Erythroblast (primary cell): ENCODE measurements around the gene KRT73.
A peak's percentile ranks its signal among the peaks of the same experiment; 100 is the strongest.
"Not testable (repeated sequence)": the region's sequence is repeated elsewhere in the genome, so short reads cannot be mapped to it uniquely, and the experiment has no call there.

ENCODE experiments used
- DNase-seq, 2 experiments: peaks; one replicate each; lab custom pipeline; 2025; lab: John Stamatoyannopoulos, UW
- GATA1 ChIP-seq: IDR thresholded peaks from 2 replicates; pipeline ENCODE4 v1.6.1; 2011; ENCODE audit warnings: low read depth, mild to moderate bottlenecking, control low read depth, low read length, moderate library complexity
- POLR2A ChIP-seq: IDR thresholded peaks from 2 replicates; pipeline ENCODE4 v1.6.1; 2011; ENCODE audit warnings: mild to moderate bottlenecking, low read length

Gene KRT73

GRCh38 chr12:52607314-52607713 is 11.0 kb downstream of the KRT73 start:
- TF ChIP-seq POLR2A (no peak), GATA1 (no peak)
- DNase-seq, result no peak

- peak in 1 of 2 experiments; percentile 43 for DNase-seq
- TF ChIP-seq GATA1 (no peak), POLR2A (no peak)
Observed at GRCh38 chr12:52606581-52607218, 11.7 kb downstream of the KRT73 start.

GRCh38 chr12:52606096-52606495 is 12.3 kb downstream of the KRT73 start:
- no peak for DNase-seq
- no peak for TF ChIP-seq POLR2A
- no peak for TF ChIP-seq GATA1

- DNase-seq, result no peak
- no peak for TF ChIP-seq POLR2A
Observed at GRCh38 chr12:52605542-52605941, 12.8 kb downstream of the KRT73 start.

- TF ChIP-seq POLR2A (no peak), GATA1 (no peak)
- no peak for DNase-seq
Observed at GRCh38 chr12:52604859-52605258, 13.5 kb downstream of the KRT73 start.

GRCh38 chr12:52603314-52603713 is 15.0 kb downstream of the KRT73 start:
- no peak for TF ChIP-seq POLR2A
- TF ChIP-seq GATA1, result no peak
- no peak for DNase-seq

- TF ChIP-seq POLR2A, result no peak
- no peak for TF ChIP-seq GATA1
- DNase-seq, result no peak
Observed at GRCh38 chr12:52602552-52602951, 15.8 kb downstream of the KRT73 start.

- no peak for TF ChIP-seq POLR2A
- no peak for TF ChIP-seq GATA1
- no peak for DNase-seq
Observed at GRCh38 chr12:52601671-52602070, 16.7 kb downstream of the KRT73 start.

GRCh38 chr12:52600941-52601481 is 17.3 kb downstream of the KRT73 start, which contains the start of gene KRT72:
Gene KRT72 (minus strand): TSS chr12:52601463. CDS start chr12:52601452, 11 bp downstream.
- no peak for TF ChIP-seq POLR2A
- TF ChIP-seq GATA1, result no peak
- DNase-seq, result peak; percentile 19 to 20

- TF ChIP-seq GATA1 (no peak), POLR2A (no peak)
- no peak for DNase-seq
Observed at GRCh38 chr12:52600475-52600874, 17.9 kb downstream of the KRT73 start.

GRCh38 chr12:52600071-52600470 is 18.3 kb downstream of the KRT73 start:
- TF ChIP-seq GATA1, result no peak
- no peak for TF ChIP-seq POLR2A
- DNase-seq, result no peak

GRCh38 chr12:52598966-52599365 is 19.4 kb downstream of the KRT73 start:
- DNase-seq, result no peak
- no peak for TF ChIP-seq GATA1
- no peak for TF ChIP-seq POLR2A

GRCh38 chr12:52594237-52594636 is 24.1 kb downstream of the KRT73 start:
- not testable (repeated sequence) for DNase-seq

- DNase-seq, result no peak
- TF ChIP-seq GATA1, result no peak
- no peak for TF ChIP-seq POLR2A
Observed at GRCh38 chr12:52591521-52591920, 26.8 kb downstream of the KRT73 start.

GRCh38 chr12:52590021-52590420 is 28.3 kb downstream of the KRT73 start:
- TF ChIP-seq GATA1, result no peak
- TF ChIP-seq POLR2A, result no peak
- no peak for DNase-seq

GRCh38 chr12:52587563-52587962 is 30.8 kb downstream of the KRT73 start:
- DNase-seq, result no peak

GRCh38 chr12:52585946-52586345 is 32.4 kb downstream of the KRT73 start:
- TF ChIP-seq POLR2A (no peak), GATA1 (no peak)
- peak in 1 of 2 experiments; percentile 24 for DNase-seq

More at GRCh38 chr12:52587563-52587962, 30.8 kb downstream of the KRT73 start:
- TF ChIP-seq POLR2A (no peak), GATA1 (no peak)
